ENCODE data around the gene MAN2A1. TPM values are rescaled to one million over a fixed set of nuclear protein-coding genes. Genes with fewer than 3 reads are reported as not detected.
A peak's percentile ranks its signal among the peaks of the same experiment; 100 is the strongest.

The MAN2A1 gene
- total and polyA plus RNA-seq, 2 experiments from 2014 or later = 32.5 to 129 TPM

DNA sequence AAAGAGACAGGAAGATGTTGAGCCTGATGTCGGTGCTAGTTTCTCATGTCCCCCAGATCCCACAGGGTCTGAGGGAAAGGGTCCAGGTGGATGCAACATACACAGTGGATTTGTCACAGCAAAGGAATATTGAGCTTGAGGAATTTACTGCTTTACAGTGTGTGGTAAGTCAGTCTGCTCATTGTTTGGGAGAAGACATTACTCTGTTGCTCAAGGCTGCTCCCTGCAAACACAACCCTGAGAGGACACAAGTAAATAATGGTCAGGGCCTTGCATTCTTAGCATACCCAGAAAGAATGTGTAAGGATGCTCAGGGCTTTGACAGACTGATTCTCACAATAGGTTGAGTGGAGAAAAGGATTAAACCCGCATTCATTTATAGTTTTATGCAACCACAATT is 7.3 kb upstream of the MAN2A1 start:
- Histone ChIP-seq H3K4me3 (no peak overlapping the region), H3K27me3 (ENCODE audit: insufficient read depth) (no peaks in the 10 kb centered on the region), H3K4me2 (no peak overlapping the region), H3K9me2 (ENCODE audit: insufficient read depth) (no peaks in the 10 kb centered on the region), H3K4me1 (ENCODE audit: insufficient read depth) (no peaks in the 10 kb centered on the region; the same call in 1 of the 2 replicates), H4K20me1 (replicated peaks; ENCODE audit: insufficient read depth) (no peaks in the 10 kb centered on the region), H3K79me2 (replicated peaks; ENCODE audit: insufficient read depth) (no peaks in the 10 kb centered on the region), H3K36me3 (ENCODE audit: insufficient read depth) (no peaks in the 10 kb centered on the region), H3K27ac (ENCODE audit: low read depth) (no peak overlapping the region), H2AFZ (peak overlapping the region; percentile 7; the same call in 1 of the 2 replicates), H3F3A (replicated peaks; ENCODE audit: low read depth) (no peaks in the 10 kb centered on the region)
- no peak overlapping the region for H3K27ac Mint-ChIP-seq
- DNase-seq (ENCODE audit: low spot score) (peak; percentile 23), ATAC-seq (peak; percentile 54)
- no peaks in the 10 kb centered on the region for H3K36me3 Mint-ChIP-seq (ENCODE audit: low read depth)
- peaks cover 12% of the 10 kb centered on the region; the same call in 2 of the 3 replicates for H3K4me1 Mint-ChIP-seq
- H3K4me3 Mint-ChIP-seq = no peak overlapping the region
- TF ChIP-seq POLR2AphosphoS5 (IDR thresholded peaks at IDR 0.05; ENCODE audit: low read depth) (no peak), NANOG (IDR thresholded peaks at IDR 0.05; ENCODE audit: borderline replicate concordance) (no peak), EZH2phosphoT487 (IDR thresholded peaks at IDR 0.05; ENCODE audit: unreplicated experiment) (no peak), STAT1 (IDR thresholded peaks at IDR 0.05; ENCODE audit: unreplicated experiment) (no peak), ZNF331 (CRISPR knock-in tag; IDR thresholded peaks at IDR 0.05; ENCODE audit: low read depth) (no peak)
- TF ChIP-seq, protein P1, sequence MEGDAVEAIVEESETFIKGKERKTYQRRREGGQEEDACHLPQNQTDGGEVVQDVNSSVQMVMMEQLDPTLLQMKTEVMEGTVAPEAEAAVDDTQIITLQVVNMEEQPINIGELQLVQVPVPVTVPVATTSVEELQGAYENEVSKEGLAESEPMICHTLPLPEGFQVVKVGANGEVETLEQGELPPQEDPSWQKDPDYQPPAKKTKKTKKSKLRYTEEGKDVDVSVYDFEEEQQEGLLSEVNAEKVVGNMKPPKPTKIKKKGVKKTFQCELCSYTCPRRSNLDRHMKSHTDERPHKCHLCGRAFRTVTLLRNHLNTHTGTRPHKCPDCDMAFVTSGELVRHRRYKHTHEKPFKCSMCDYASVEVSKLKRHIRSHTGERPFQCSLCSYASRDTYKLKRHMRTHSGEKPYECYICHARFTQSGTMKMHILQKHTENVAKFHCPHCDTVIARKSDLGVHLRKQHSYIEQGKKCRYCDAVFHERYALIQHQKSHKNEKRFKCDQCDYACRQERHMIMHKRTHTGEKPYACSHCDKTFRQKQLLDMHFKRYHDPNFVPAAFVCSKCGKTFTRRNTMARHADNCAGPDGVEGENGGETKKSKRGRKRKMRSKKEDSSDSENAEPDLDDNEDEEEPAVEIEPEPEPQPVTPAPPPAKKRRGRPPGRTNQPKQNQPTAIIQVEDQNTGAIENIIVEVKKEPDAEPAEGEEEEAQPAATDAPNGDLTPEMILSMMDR (conservative IDR thresholded peaks at IDR 0.05; ENCODE audit: low read depth in 2 of 2) = no peak
- H3K9me3 Mint-ChIP-seq = no peaks in the 10 kb centered on the region
- no peaks in the 10 kb centered on the region for H3K27me3 Mint-ChIP-seq (ENCODE audit: insufficient read depth, low read depth, poor library complexity)

DNA sequence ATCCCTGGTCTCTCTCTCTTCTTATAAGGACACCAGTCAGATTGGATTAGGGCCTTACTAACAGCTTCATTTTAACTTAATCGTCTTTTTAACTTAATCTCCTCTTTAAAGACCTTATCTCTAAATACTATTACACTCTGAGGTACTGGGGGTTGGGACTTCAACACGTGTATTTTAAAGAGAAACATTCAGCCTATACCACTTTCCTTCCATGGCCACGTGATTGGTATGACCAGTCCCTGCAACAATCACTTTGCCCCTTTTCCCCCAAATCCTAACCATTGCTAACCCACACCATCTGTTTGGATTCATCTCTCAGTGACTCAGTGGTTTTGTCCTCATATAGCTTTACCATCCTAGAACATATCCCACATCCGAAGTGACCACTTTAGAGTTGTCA is 3.8 kb upstream of the MAN2A1 start:
- H3K27ac ChIP-seq (ENCODE audit: low read depth) = no peak overlapping the region
- H3K36me3 Mint-ChIP-seq (ENCODE audit: low read depth) = no peaks in the 10 kb centered on the region; the same call in 2 of the 3 replicates

More for the DNA sequence above, 3.8 kb upstream of the MAN2A1 start:
- no peak for ATAC-seq
- TF ChIP-seq NANOG (IDR thresholded peaks at IDR 0.05; ENCODE audit: borderline replicate concordance) (no peak), ZNF331 (CRISPR knock-in tag; IDR thresholded peaks at IDR 0.05; ENCODE audit: low read depth) (no peak), STAT1 (IDR thresholded peaks at IDR 0.05; ENCODE audit: unreplicated experiment) (no peak), POLR2AphosphoS5 (IDR thresholded peaks at IDR 0.05; ENCODE audit: low read depth) (no peak), JUNB (IDR thresholded peaks at IDR 0.05; ENCODE audit: unreplicated experiment) (no peak), EZH2phosphoT487 (IDR thresholded peaks at IDR 0.05; ENCODE audit: unreplicated experiment) (no peak)
- TF ChIP-seq, protein P1 (conservative IDR thresholded peaks at IDR 0.05; ENCODE audit: low read depth in 2 of 2) = no peak
- TF ChIP-seq, protein P2, sequence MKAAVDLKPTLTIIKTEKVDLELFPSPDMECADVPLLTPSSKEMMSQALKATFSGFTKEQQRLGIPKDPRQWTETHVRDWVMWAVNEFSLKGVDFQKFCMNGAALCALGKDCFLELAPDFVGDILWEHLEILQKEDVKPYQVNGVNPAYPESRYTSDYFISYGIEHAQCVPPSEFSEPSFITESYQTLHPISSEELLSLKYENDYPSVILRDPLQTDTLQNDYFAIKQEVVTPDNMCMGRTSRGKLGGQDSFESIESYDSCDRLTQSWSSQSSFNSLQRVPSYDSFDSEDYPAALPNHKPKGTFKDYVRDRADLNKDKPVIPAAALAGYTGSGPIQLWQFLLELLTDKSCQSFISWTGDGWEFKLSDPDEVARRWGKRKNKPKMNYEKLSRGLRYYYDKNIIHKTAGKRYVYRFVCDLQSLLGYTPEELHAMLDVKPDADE (IDR thresholded peaks at IDR 0.05) = no peak
- TF ChIP-seq, protein P3, sequence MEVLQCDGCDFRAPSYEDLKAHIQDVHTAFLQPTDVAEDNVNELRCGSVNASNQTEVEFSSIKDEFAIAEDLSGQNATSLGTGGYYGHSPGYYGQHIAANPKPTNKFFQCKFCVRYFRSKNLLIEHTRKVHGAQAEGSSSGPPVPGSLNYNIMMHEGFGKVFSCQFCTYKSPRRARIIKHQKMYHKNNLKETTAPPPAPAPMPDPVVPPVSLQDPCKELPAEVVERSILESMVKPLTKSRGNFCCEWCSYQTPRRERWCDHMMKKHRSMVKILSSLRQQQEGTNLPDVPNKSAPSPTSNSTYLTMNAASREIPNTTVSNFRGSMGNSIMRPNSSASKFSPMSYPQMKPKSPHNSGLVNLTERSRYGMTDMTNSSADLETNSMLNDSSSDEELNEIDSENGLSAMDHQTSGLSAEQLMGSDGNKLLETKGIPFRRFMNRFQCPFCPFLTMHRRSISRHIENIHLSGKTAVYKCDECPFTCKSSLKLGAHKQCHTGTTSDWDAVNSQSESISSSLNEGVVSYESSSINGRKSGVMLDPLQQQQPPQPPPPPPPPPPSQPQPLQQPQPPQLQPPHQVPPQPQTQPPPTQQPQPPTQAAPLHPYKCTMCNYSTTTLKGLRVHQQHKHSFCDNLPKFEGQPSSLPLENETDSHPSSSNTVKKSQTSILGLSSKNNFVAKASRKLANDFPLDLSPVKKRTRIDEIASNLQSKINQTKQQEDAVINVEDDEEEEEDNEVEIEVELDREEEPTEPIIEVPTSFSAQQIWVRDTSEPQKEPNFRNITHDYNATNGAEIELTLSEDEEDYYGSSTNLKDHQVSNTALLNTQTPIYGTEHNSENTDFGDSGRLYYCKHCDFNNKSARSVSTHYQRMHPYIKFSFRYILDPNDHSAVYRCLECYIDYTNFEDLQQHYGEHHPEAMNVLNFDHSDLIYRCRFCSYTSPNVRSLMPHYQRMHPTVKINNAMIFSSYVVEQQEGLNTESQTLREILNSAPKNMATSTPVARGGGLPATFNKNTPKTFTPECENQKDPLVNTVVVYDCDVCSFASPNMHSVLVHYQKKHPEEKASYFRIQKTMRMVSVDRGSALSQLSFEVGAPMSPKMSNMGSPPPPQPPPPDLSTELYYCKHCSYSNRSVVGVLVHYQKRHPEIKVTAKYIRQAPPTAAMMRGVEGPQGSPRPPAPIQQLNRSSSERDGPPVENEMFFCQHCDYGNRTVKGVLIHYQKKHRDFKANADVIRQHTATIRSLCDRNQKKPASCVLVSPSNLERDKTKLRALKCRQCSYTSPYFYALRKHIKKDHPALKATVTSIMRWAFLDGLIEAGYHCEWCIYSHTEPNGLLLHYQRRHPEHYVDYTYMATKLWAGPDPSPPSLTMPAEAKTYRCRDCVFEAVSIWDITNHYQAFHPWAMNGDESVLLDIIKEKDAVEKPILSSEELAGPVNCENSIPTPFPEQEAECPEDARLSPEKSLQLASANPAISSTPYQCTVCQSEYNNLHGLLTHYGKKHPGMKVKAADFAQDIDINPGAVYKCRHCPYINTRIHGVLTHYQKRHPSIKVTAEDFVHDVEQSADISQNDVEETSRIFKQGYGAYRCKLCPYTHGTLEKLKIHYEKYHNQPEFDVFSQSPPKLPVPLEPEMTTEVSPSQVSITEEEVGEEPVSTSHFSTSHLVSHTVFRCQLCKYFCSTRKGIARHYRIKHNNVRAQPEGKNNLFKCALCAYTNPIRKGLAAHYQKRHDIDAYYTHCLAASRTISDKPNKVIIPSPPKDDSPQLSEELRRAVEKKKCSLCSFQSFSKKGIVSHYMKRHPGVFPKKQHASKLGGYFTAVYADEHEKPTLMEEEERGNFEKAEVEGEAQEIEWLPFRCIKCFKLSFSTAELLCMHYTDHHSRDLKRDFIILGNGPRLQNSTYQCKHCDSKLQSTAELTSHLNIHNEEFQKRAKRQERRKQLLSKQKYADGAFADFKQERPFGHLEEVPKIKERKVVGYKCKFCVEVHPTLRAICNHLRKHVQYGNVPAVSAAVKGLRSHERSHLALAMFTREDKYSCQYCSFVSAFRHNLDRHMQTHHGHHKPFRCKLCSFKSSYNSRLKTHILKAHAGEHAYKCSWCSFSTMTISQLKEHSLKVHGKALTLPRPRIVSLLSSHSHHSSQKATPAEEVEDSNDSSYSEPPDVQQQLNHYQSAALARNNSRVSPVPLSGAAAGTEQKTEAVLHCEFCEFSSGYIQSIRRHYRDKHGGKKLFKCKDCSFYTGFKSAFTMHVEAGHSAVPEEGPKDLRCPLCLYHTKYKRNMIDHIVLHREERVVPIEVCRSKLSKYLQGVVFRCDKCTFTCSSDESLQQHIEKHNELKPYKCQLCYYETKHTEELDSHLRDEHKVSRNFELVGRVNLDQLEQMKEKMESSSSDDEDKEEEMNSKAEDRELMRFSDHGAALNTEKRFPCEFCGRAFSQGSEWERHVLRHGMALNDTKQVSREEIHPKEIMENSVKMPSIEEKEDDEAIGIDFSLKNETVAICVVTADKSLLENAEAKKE (CRISPR knock-in tag; IDR thresholded peaks at IDR 0.05) = no peak
- no peaks in the 10 kb centered on the region; the same call in 1 of the 2 replicates for H3K9me2 ChIP-seq (ENCODE audit: insufficient read depth)
- Mint-ChIP-seq H3K4me1 (peaks cover 4% of the 10 kb centered on the region; the same call in 2 of the 3 replicates), H3K27ac (no peak overlapping the region), H3K9me3 (peaks cover 10% of the 10 kb centered on the region), H3K27me3 (ENCODE audit: insufficient read depth, low read depth, poor library complexity) (no peaks in the 10 kb centered on the region), H3K4me3 (no peak overlapping the region)
- H3K36me3 ChIP-seq (ENCODE audit: insufficient read depth) = no peaks in the 10 kb centered on the region
- no peaks in the 10 kb centered on the region for H3K27me3 ChIP-seq (ENCODE audit: insufficient read depth)
- no peaks in the 10 kb centered on the region for H4K20me1 ChIP-seq (replicated peaks; ENCODE audit: insufficient read depth)
- no peak for DNase-seq (ENCODE audit: low spot score)
- no peak overlapping the region for H3K4me2 ChIP-seq
- H3K79me2 ChIP-seq (replicated peaks; ENCODE audit: insufficient read depth) = peaks cover 11% of the 10 kb centered on the region
- H3K4me3 ChIP-seq = no peak overlapping the region
- no peak overlapping the region for H2AFZ ChIP-seq
- no peaks in the 10 kb centered on the region for H3F3A ChIP-seq (replicated peaks; ENCODE audit: low read depth)
- no peaks in the 10 kb centered on the region for H3K4me1 ChIP-seq (ENCODE audit: insufficient read depth)
